ENCODE measurements around the gene PCDH9.

- TF ChIP-seq, protein P1, sequence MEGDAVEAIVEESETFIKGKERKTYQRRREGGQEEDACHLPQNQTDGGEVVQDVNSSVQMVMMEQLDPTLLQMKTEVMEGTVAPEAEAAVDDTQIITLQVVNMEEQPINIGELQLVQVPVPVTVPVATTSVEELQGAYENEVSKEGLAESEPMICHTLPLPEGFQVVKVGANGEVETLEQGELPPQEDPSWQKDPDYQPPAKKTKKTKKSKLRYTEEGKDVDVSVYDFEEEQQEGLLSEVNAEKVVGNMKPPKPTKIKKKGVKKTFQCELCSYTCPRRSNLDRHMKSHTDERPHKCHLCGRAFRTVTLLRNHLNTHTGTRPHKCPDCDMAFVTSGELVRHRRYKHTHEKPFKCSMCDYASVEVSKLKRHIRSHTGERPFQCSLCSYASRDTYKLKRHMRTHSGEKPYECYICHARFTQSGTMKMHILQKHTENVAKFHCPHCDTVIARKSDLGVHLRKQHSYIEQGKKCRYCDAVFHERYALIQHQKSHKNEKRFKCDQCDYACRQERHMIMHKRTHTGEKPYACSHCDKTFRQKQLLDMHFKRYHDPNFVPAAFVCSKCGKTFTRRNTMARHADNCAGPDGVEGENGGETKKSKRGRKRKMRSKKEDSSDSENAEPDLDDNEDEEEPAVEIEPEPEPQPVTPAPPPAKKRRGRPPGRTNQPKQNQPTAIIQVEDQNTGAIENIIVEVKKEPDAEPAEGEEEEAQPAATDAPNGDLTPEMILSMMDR (IDR thresholded peaks at IDR 0.05) = no peak
- no peak for TF ChIP-seq POLR2AphosphoS5 (IDR thresholded peaks at IDR 0.05)
- no peak for TF ChIP-seq POLR2A (IDR thresholded peaks at IDR 0.05)
- no peak for TF ChIP-seq EP300 (IDR thresholded peaks at IDR 0.05)
These were observed 369.9 kb downstream of the PCDH9 start for GRCh38 chr13:66859934-66860877.

Data from upper lobe of left lung (tissue), 4 donors.